Muscle of arm (tissue), 12 donors: Measurements from ENCODE around the gene LDB3. TPM values are rescaled to one million over a fixed set of nuclear protein-coding genes. Genes with fewer than 3 reads are reported as not detected.

Experiments
- DNase-seq: peaks from one replicate; pipeline ENCODE4 v3.0.0-alpha.2; 2013
- polyA plus RNA-seq, 12 donors: library from polyadenylated mRNA; unstranded; fragments of 120-200 nt; gene quantifications; one replicate each; pipeline ENCODE4 v1.2.1, GENCODE V29; 2013; ENCODE audit not compliant: insufficient read length in 12 of 12

LDB3 gene
- polyA plus RNA-seq, 12 donors, result 367 to 6,548 (median 850) TPM

GRCh38 chr10:86663576-86664339 is 4.6 kb upstream of the LDB3 start:
- DNase-seq, result no peak

GRCh38 chr10:86664341-86665217 is 3.7 kb upstream of the LDB3 start:
- DNase-seq, result no peak

GRCh38 chr10:86665218-86665607 is 3.1 kb upstream of the LDB3 start:
- DNase-seq, result no peak

- no peak for DNase-seq
Observed at GRCh38 chr10:86665868-86666267, 2.4 kb upstream of the LDB3 start.

- no peak for DNase-seq
Observed at GRCh38 chr10:86666538-86666937, 1.8 kb upstream of the LDB3 start.

- peak; percentile 32 for DNase-seq
Observed at GRCh38 chr10:86667421-86668181, 710 bp upstream of the LDB3 start.

- DNase-seq, result no peak
Observed at GRCh38 chr10:86670290-86670811, 2.0 kb downstream of the LDB3 start.

GRCh38 chr10:86670876-86671275 is 2.6 kb downstream of the LDB3 start:
- no peak for DNase-seq

GRCh38 chr10:86671419-86671818 is 3.1 kb downstream of the LDB3 start:
- DNase-seq, result no peak

GRCh38 chr10:86671985-86672710 is 3.8 kb downstream of the LDB3 start:
- peak; percentile 46 for DNase-seq

- DNase-seq, result no peak
Observed at GRCh38 chr10:86673216-86673826, 5.0 kb downstream of the LDB3 start.

- no peak for DNase-seq
Observed at GRCh38 chr10:86673827-86674581, 5.7 kb downstream of the LDB3 start.

- no peak for DNase-seq
Observed at GRCh38 chr10:86674912-86675311, 6.6 kb downstream of the LDB3 start.

- no peak for DNase-seq
Observed at GRCh38 chr10:86677374-86677773, 9.1 kb downstream of the LDB3 start.

GRCh38 chr10:86678999-86679792 is 10.9 kb downstream of the LDB3 start:
- no peak for DNase-seq

- DNase-seq, result no peak
Observed at GRCh38 chr10:86681047-86681446, 12.7 kb downstream of the LDB3 start.

- no peak for DNase-seq
Observed at GRCh38 chr10:86681722-86682386, 13.5 kb downstream of the LDB3 start.

- DNase-seq, result no peak
Observed at GRCh38 chr10:86682675-86683074, 14.4 kb downstream of the LDB3 start.
